ENCODE data around the gene SLC7A1. TPM values are rescaled to one million over a fixed set of nuclear protein-coding genes. Genes with fewer than 3 reads are reported as not detected.
A peak's percentile ranks its signal among the peaks of the same experiment; 100 is the strongest.

The SLC7A1 gene
- total and polyA plus RNA-seq, 2 donors (not counting 3 experiments of a cell fraction or from before 2014, with no cell fraction given): 21.0 to 79.3 TPM

- Histone ChIP-seq H3K4me3 (replicated peaks in 1 of 3; ENCODE audit: insufficient read depth in 1 of 3, low read depth in 1 of 3, low read length in 3 of 3) (no peak overlapping the region), H4K20me1 (replicated peaks; ENCODE audit: control insufficient read depth, extremely low read depth, insufficient read depth, low read length) (no peaks in the 10 kb centered on the region), H3K9ac (replicated peaks; ENCODE audit: extremely low read depth, insufficient read depth, low read length) (no peak overlapping the region), H2AFZ (ENCODE audit: low read depth, low read length) (no peak overlapping the region), H3K4me2 (ENCODE audit: insufficient read depth, low read length) (no peak overlapping the region), H3K9me1 (replicated peaks; ENCODE audit: control insufficient read depth, extremely low read depth, insufficient read depth, low read length) (no peaks in the 10 kb centered on the region), H3K79me2 (ENCODE audit: control insufficient read depth, insufficient read depth, low read length) (peaks cover 15% of the 10 kb centered on the region), H3K4me1 (ENCODE audit: control insufficient read depth, extremely low read depth, insufficient read depth, low read length) (peaks cover 34% of the 10 kb centered on the region), H3K36me3 (ENCODE audit: control insufficient read depth in 2 of 2, extremely low read depth in 1 of 2, insufficient read depth in 2 of 2, low read length in 2 of 2) (peaks cover 14 to 20% of the 10 kb centered on the region in 2 experiments), H3K27ac (ENCODE audit: insufficient read depth, low read depth, low read length) (no peak overlapping the region), H3K27me3 (ENCODE audit: control insufficient read depth in 2 of 2, insufficient read depth in 2 of 2, low read length in 2 of 2) (no peaks in the 10 kb centered on the region), H3K9me3 (replicated peaks; ENCODE audit: control insufficient read depth, insufficient read depth, low read length) (no peaks in the 10 kb centered on the region)
- ChIA-PET POLR2A (no interaction called here), CTCF (interaction anchor here (0.8 kb wide), 1 partner anchor 42 kb away, joined by 3 read pairs; no protein-coding TSS in a partner anchor)
- FAIRE-seq: peak; percentile 12
- no peak for DNase-seq (ENCODE audit: low read depth, low spot score)
- BruUV-seq (replicated peaks): no TSS peak
- no peak for TF ChIP-seq EZH2 (IDR thresholded peaks at IDR 0.05; ENCODE audit: borderline replicate concordance, low read depth, low read length, severe bottlenecking)
- no peak for TF ChIP-seq POLR2A (IDR thresholded peaks at IDR 0.05; ENCODE audit: low read depth, low read length)
- TF ChIP-seq CTCF (IDR thresholded peaks at IDR 0.05; ENCODE audit: extremely low read depth in 1 of 2, insufficient read depth in 1 of 2, low read depth in 1 of 2, low read length in 2 of 2): no peak
- no peak for TF ChIP-seq MYC (IDR thresholded peaks at IDR 0.05; ENCODE audit: low read depth, low read length)
- no peak for TF ChIP-seq POLR2AphosphoS5 (IDR thresholded peaks at IDR 0.05; ENCODE audit: insufficient read depth, low read depth, low read length)
- no peak for TF ChIP-seq GATA2 (IDR thresholded peaks at IDR 0.05; ENCODE audit: insufficient read depth, insufficient read length, low read depth, low read length)
- TF ChIP-seq FOS (IDR thresholded peaks at IDR 0.05; ENCODE audit: borderline replicate concordance, insufficient read depth, low read length): no peak
- TF ChIP-seq JUN (IDR thresholded peaks at IDR 0.05; ENCODE audit: borderline replicate concordance, insufficient read depth, insufficient read length, low read depth): no peak
- TF ChIP-seq, protein P1, sequence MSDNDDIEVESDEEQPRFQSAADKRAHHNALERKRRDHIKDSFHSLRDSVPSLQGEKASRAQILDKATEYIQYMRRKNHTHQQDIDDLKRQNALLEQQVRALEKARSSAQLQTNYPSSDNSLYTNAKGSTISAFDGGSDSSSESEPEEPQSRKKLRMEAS (IDR thresholded peaks at IDR 0.05; ENCODE audit: insufficient read depth, insufficient read length): no peak
- intact Hi-C loops (cut with micrococcal nuclease): loop anchor here (5.0 kb wide), 1 partner anchor 70 kb away; no protein-coding TSS in a partner anchor
- dilution Hi-C loops (cut with MboI; ENCODE audit: extremely low pct_ligation_motif_present, low sequenced_read_pairs): no loop called here
Observed at GRCh38 chr13:29522044-29522685, 73.3 kb downstream of the SLC7A1 start.

All from endothelial cell of umbilical vein (primary cell).